Ecto neural progenitor cell (in vitro differentiated cells): ENCODE data around the gene STK32B.
"Not testable (repeated sequence)": the region's sequence is repeated elsewhere in the genome, so short reads cannot be mapped to it uniquely, and the experiment has no call there.

Source experiments
- DNase-seq: peaks from one replicate; pipeline ENCODE4 v3.0.0-alpha.2; 2018; ENCODE audit warnings: low spot score

STK32B gene

GRCh38 chr4:5030927-5031326 is 20.4 kb upstream of the STK32B start:
- no peak for DNase-seq

- no peak for DNase-seq
Observed at GRCh38 chr4:5032813-5033212, 18.5 kb upstream of the STK32B start.

- no peak for DNase-seq
Observed at GRCh38 chr4:5033281-5033841, 17.9 kb upstream of the STK32B start.

GRCh38 chr4:5034206-5034605 is 17.1 kb upstream of the STK32B start:
- DNase-seq: no peak

- DNase-seq: no peak
Observed at GRCh38 chr4:5036239-5036638, 15.0 kb upstream of the STK32B start.

GRCh38 chr4:5037553-5038551 is 13.4 kb upstream of the STK32B start:
- DNase-seq: no peak

GRCh38 chr4:5039800-5040199 is 11.5 kb upstream of the STK32B start:
- DNase-seq: no peak

- DNase-seq: no peak
Observed at GRCh38 chr4:5040856-5041620, 10.2 kb upstream of the STK32B start.

- DNase-seq: no peak
Observed at GRCh38 chr4:5041699-5042098, 9.6 kb upstream of the STK32B start.

GRCh38 chr4:5043579-5043978 is 7.7 kb upstream of the STK32B start:
- DNase-seq: no peak

GRCh38 chr4:5044341-5044740 is 6.9 kb upstream of the STK32B start:
- no peak for DNase-seq

- DNase-seq: no peak
Observed at GRCh38 chr4:5045097-5045496, 6.2 kb upstream of the STK32B start.

GRCh38 chr4:5048721-5049120 is 2.6 kb upstream of the STK32B start:
- DNase-seq: no peak

GRCh38 chr4:5050520-5051277 is 581 bp upstream of the STK32B start:
- peak; percentile 82 for DNase-seq

- DNase-seq: no peak
Observed at GRCh38 chr4:5052204-5052702, 973 bp downstream of the STK32B start.

- DNase-seq: no peak
Observed at GRCh38 chr4:5052726-5053425, 1.6 kb downstream of the STK32B start.

- DNase-seq: no peak
Observed at GRCh38 chr4:5054532-5054931, 3.3 kb downstream of the STK32B start.

GRCh38 chr4:5055411-5055810 is 4.1 kb downstream of the STK32B start:
- DNase-seq: no peak

- no peak for DNase-seq
Observed at GRCh38 chr4:5066101-5066500, 14.8 kb downstream of the STK32B start.

GRCh38 chr4:5066968-5067367 is 15.7 kb downstream of the STK32B start:
- DNase-seq: not testable (repeated sequence)

- DNase-seq: no peak
Observed at GRCh38 chr4:5067908-5068307, 16.6 kb downstream of the STK32B start.
